ENCODE measurements around the gene MRPL38. TPM values are rescaled to one million over a fixed set of nuclear protein-coding genes. Genes with fewer than 3 reads are reported as not detected.

MRPL38 gene
- 10 to 100 TPM; 23.0 to 43.9 TPM for total RNA-seq
- 10 to 100 TPM; 57.1 to 63.9 TPM for polyA plus RNA-seq

DNA sequence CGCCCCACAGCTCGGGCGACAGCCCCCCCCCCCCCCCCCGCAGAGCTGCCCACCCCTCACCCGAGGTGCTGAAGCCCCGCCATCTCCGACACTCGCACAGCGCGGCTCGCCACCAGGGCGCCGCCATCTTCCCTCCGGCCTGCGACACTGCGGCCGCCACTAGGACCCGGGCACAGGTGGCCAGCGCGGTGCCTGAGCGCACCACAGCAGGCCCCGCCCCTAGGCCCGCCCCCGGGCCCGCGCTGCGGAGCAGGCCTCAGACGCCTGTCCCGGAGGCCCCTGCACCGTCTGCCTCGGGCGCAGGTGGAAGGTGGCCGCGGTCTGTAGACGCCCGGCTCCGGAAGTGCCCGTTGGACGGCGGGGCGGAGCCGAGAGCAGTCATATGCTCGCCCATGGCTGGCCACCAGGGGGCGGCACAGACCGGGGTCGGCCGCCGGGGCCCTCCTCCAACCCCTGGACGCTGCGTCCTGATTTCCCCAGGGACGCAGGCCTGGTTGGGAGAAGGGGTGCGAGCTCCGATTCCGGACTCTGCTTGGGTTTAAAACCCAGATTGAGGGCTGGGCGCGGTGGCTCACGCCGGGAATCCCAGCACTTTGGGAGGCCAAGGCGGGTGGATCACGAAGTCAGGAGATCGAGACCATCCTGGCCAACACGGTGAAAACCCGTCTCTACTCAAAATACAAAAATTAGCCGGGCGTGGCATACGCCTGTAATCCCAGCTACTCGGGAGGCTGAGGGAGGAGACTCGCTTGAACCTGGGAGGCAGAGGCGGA lies at the start of gene MRPL38:
TSS of gene MRPL38 (minus strand) at position 136 of the 773 bp plus-strand sequence. CDS start at position 127, 9 bp downstream.
- no peak for TF ChIP-seq MAX (IDR thresholded peaks at IDR 0.05)
- no peak for TF ChIP-seq FOXA1 (IDR thresholded peaks at IDR 0.05)
- TF ChIP-seq RXRA (IDR thresholded peaks at IDR 0.05): peak; percentile 51 to 58
- TF ChIP-seq SP1 (IDR thresholded peaks at IDR 0.05): peak; percentile 64
- TF ChIP-seq RAD21 (IDR thresholded peaks at IDR 0.05): peak; percentile 97 to 99
- TF ChIP-seq YY1 (IDR thresholded peaks at IDR 0.05): peak; percentile 93
- TF ChIP-seq, protein P1, sequence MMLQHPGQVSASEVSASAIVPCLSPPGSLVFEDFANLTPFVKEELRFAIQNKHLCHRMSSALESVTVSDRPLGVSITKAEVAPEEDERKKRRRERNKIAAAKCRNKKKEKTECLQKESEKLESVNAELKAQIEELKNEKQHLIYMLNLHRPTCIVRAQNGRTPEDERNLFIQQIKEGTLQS (IDR thresholded peaks at IDR 0.05): no peak
- peak; percentile 81 for TF ChIP-seq REST (IDR thresholded peaks at IDR 0.05)
- TF ChIP-seq TAF1 (conservative IDR thresholded peaks at IDR 0.05): peak; percentile 23
- no peak for TF ChIP-seq ZBTB33 (IDR thresholded peaks at IDR 0.05)
- TF ChIP-seq EGR1 (IDR thresholded peaks at IDR 0.05; ENCODE audit: low read depth in 2 of 2): peak in 1 of 2 donors; percentile 67
- peak in 1 of 2 donors; percentile 82 for TF ChIP-seq GABPA (IDR thresholded peaks at IDR 0.05 in 1 of 2, conservative IDR thresholded peaks at IDR 0.05 in 1 of 2)
- TF ChIP-seq CTCF (IDR thresholded peaks at IDR 0.05; ENCODE audit: low read depth, low read length, missing input control): peak; percentile 98
- TF ChIP-seq JUND (IDR thresholded peaks at IDR 0.05): peak in 1 of 2 donors; percentile 26
- H3K9ac ChIP-seq (ENCODE audit: low read depth in 1 of 2, low read length in 2 of 2): peak within 1 kb of the TSS; percentile 75 to 82
- DNase-seq (ENCODE audit: low spot score): peak; percentile 94
- no peaks in the 10 kb centered on the region for H3K27me3 ChIP-seq (ENCODE audit: control insufficient read depth in 4 of 4, insufficient read depth in 4 of 4, low read length in 3 of 4)
- 2% methylated on average over 69 of the region's 69 CpGs for WGBS
- H3K27ac ChIP-seq (ENCODE audit: low read depth in 1 of 2, low read length in 2 of 2): peak within 1 kb of the TSS; percentile 50 to 87
- peak within 1 kb of the TSS; percentile 80 to 92 (median 83) for H3K4me3 ChIP-seq (ENCODE audit: low read depth in 1 of 3, low read length in 3 of 3)
- H3K4me1 ChIP-seq (ENCODE audit: control insufficient read depth in 4 of 4, insufficient read depth in 4 of 4, low read length in 3 of 4): peaks cover 5 to 35% (median 22%) of the 10 kb centered on the region in 4 donors
- H3K36me3 ChIP-seq (ENCODE audit: control insufficient read depth in 4 of 4, insufficient read depth in 3 of 4, low read depth in 1 of 4, low read length in 3 of 4): peaks cover 6 to 11% (median 7%) of the 10 kb centered on the region in 4 donors
- no peaks in the 10 kb centered on the region for H3K9me3 ChIP-seq (ENCODE audit: control insufficient read depth in 4 of 4, low read length in 3 of 4)
